ENCODE data around the gene CALHM1.
A peak's percentile ranks its signal among the peaks of the same experiment; 100 is the strongest.
"Not testable (repeated sequence)": the region's sequence is repeated elsewhere in the genome, so short reads cannot be mapped to it uniquely, and the experiment has no call there.

Gene CALHM1

DNA sequence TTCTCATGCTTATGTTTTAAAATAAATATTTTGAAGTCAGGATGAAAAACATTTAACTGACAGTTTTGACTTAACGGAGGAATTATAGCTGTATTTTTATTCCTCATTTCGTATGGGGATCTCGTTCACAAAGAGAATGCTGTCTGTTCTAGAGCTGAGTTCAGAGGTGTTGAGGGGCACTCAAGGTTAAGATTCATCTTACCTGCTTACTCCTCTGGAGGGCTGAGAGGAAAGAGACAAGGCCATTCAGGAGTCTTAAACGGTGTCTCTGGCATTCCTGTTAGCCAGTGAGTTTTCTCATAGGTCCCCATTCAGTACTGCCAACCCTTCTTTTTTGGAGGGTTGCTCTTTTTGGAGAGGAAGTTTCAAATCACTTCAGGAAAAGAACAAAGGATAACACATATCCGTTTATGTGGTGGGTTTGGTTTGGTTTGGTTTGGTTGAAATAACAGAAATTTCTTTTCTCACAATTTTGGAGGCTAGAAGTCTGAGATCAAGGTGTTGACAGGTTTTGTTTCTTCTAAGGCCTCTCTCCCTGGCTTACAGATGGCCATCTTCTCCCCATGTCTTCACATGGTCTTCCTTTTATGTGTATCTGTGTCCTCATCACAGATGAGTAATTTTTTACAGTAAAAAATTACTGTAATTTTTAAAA is 29.6 kb downstream of the CALHM1 start:
- DNase-seq = no peak

- no peak for DNase-seq
These were observed 30.8 kb downstream of the CALHM1 start for GRCh38 chr10:103427866-103428265.

GRCh38 chr10:103423748-103424147 is 35.0 kb downstream of the CALHM1 start:
- no peak for DNase-seq

- no peak for DNase-seq
These were observed 39.6 kb downstream of the CALHM1 start for GRCh38 chr10:103419101-103419500.

GRCh38 chr10:103417601-103418000 is 41.1 kb downstream of the CALHM1 start:
- DNase-seq = no peak

DNA sequence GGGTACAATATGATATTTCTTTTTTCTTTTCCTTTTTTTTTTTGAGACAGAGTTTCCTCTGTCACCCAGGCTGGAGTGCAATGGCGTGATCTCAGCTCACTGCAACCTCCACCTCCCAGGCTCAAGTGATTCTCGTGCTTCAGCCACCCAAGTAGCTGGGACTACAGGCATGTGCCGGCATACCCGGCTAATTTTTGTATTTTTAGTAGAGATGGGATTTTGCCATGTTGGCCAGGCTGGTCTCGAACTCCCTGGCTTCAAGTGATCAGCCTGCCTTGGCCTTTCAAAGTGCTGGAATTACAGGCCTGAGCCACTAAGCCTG is 41.6 kb downstream of the CALHM1 start:
- DNase-seq = not testable (repeated sequence)

DNA sequence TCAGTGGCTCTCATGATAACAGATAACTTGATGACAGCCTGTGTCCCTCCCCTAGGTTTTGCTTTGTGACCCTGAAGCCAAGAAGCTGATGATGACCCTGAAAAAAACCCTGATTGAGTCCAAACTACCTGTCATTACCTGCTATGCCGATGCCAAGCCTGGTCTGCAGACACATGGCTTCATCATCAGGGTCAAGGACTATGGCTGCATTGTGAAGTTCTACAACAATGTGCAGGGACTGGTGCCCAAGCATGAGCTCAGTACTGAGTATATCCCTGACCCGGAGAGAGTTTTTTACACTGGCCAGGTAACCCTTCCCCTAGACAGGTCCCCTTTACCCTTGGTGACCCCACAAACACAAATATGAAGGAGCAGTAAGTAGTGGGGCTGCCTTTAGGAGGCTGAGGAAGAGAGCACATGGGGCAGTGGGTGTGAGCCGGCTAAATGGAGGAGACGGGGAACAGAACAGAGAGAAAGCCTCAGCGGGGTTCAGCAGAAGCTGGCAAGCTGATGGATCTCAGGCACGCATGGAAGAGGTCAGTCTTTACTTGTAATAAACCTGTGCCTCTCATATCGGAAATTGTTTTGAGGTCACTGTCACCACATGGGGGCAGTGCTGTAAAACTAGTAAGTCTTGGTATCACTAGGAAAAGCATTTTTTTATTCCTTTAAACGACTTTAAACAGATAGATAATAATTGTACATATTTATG is 42.1 kb downstream of the CALHM1 start:
- peak; percentile 52 for DNase-seq

DNA sequence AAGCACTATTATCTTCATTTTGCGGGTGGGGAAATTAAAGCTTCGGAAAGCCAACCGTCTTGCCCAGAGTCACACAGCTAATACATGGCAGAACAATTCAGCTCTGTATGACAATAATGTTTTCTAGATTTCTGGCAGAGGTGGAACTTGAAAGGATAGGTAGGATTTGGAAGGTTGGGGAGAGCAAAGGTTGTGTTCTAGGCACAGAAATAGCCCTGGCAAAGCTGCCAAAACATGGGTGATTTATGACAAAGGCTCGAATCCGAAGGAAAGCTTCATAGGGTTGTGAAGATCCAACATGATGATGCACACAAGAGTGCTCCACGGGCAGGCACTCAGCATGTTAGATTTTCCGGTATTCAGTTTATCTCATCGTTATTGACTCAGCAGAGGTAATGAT is 43.1 kb downstream of the CALHM1 start:
- no peak for DNase-seq

DNA sequence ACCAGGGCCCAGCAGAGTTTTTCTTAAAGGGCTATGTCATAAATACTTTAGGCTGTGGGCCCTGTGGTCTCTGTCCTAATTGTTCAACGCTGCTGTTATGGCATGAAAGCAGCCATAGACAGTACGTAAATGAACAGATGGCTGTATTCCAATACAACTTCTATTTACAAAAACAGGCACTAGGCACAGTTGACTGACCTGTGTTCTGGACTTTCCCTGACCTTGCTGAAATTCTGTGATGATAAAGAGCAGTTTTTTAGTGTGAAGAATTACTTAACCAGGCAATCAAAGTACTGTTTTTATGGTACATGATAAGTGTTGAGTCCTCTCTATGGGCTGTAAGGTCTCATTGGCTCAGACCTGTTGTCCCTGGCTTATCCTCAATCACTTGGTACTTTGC is 45.1 kb downstream of the CALHM1 start:
- no peak for DNase-seq
